ENCODE measurements around the gene NPAS3.

NPAS3 gene

DNA sequence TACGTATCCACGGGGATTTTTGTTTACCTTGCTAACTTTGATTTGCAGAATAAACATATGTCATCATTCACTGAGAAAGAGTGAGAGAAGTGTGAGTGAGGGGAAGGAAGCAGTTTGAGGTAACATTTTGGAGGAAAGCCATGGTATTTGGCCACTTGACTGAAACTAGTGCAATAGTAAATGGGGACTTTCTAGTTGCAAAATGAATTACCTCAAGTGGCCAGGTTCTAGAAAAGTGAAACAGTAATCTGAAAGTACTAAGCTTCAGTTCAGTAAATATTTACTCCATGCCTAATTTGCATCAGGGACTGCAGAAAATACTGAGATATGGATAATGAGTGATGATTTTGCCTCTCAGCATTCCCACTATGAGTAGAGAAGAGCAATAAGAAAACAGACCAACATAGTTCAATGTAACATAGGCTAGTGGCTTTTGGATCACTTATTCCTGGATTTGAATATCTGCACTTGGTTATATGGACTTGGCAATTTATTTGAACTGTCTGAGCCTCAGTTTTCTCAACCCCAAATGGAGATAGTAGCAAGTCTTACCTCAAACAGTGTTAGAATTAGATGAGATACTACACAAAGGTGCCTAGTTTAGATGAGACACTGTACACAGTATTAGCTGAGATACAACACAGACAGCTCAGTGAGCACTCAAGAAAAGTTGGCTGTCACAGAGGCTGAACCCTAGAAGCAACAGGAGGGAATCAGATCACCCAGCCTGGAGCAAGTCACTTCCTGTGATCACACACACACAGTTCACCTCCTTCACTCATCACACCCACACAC lies 439.1 kb downstream of the NPAS3 start:
- no peak for DNase-seq (ENCODE audit: low read depth in 2 of 2)

DNA sequence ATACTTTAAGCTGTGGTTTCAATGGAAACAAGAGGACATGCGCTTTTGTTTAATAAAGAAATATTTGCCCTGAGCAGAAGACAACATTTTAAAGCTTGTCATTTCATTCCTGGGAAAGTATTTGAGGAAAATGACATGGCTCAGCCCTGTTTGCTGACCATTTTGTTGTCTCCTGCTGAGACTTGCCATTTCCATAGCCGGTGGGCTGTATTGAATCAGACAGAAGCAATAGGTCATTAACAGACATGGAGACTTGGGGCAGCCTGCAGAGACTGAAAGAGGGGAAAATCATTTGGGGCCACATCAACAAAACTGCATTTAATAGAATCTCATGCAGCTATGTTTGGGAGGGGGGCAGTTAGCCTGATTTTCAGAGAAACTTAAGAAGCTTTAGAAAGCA lies 443.0 kb downstream of the NPAS3 start:
- no peak for DNase-seq (ENCODE audit: low read depth in 2 of 2)

- DNase-seq (ENCODE audit: low read depth in 2 of 2), result no peak
Measured at GRCh38 chr14:33386140-33386539, 447.5 kb downstream of the NPAS3 start.

- DNase-seq (ENCODE audit: low read depth in 2 of 2), result no peak
Measured at GRCh38 chr14:33386781-33387180, 448.1 kb downstream of the NPAS3 start.

DNA sequence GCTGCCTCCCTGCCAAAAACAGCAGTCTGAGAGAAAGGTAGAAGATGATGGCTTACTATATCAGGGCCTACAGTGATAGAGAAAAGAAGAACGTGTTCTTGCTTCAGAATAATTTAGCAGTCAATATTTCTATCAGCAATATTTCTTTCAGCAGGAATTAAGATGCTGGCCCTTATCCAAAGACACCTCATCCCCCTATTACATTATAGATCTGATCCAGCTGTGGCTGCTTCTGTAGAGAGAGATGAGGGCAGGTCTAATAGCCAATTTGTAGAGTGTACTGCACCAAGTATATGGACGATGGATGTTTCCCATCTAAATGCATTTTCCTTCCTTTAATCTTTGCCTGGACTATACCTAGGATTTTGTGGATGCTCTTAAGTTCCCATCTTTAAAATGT lies 451.7 kb downstream of the NPAS3 start:
- no peak for DNase-seq (ENCODE audit: low read depth in 2 of 2)

DNA sequence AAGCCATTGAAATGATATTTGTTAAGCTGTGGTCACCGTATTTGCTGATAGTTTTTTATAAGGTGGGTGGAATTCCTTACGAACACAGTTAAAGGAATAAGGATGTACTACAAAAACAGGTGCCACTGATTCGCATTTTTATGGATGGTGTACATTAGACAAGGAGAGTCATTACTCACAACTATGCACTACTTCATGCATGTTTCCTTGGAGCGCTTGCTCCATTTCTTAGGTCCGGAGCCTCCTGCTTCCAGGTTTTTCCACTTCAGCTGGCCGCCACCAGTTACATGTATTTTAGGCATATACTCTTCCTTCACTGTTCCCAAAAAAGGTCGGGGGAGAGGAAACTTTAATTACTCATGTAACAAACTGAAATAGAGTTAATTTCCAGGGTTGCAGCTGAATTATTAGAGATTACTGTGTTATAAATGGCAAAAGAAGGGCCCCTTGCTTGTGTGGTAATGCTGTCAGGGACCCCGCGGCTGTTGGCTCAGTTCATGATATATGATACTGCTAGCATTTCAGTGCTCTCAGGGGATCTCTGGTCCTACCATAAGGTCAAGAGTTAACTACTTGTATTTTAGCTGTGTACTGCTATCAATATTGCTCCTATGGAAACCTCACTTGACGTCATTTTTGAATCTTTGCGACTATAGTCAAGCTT lies 454.7 kb downstream of the NPAS3 start:
- no peak for DNase-seq (ENCODE audit: low read depth in 2 of 2)

GRCh38 chr14:33393895-33394368 lies 455.3 kb downstream of the NPAS3 start:
- no peak for DNase-seq (ENCODE audit: low read depth in 2 of 2)

- DNase-seq (ENCODE audit: low read depth in 2 of 2), result no peak
Measured at GRCh38 chr14:33401311-33401710, 462.6 kb downstream of the NPAS3 start.

GRCh38 chr14:33402604-33403003 lies 463.9 kb downstream of the NPAS3 start:
- no peak for DNase-seq (ENCODE audit: low read depth in 2 of 2)

DNA sequence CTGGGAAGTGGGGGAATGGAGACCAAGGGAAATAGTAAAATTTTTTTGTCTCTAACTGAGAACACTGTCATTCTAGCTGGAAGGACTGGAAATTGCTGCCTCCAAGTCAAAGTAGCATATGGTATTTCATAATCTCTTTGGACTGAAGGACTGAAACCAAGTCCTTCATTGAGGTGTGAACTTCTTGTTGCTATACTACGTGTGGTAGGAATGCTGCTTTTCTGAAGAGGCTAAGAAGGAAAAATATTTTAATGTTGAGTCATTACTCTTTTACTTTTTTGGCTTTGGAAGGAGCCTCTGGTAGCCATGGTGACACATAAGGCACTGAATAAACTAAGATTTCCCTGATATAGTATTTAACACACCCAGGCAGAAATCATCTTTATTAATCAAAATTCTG lies 465.4 kb downstream of the NPAS3 start:
- DNase-seq (ENCODE audit: low read depth in 2 of 2), result no peak

GRCh38 chr14:33404964-33405574 lies 466.4 kb downstream of the NPAS3 start:
- no peak for DNase-seq (ENCODE audit: low read depth in 2 of 2)

GRCh38 chr14:33406766-33407165 lies 468.1 kb downstream of the NPAS3 start:
- no peak for DNase-seq (ENCODE audit: low read depth in 2 of 2)

DNA sequence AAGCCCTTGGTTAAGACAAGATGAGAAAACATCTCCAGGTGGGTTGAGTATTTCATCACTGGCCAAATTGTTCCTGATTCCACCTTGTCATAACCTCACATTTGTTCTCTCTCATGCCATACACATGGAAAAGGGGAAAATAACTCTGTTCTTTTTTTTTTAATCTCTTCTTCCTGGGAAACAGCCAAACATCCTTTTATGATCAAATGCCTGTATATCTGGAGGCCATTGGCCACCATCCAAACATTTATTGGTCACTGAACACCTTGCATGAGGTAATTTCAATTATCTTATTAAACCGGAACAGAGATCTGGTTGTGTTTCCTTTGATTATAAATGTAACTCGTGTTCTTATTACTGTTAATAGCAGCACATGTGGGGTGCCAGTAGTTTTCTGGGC lies 469.6 kb downstream of the NPAS3 start:
- DNase-seq (ENCODE audit: low read depth in 2 of 2), result no peak

- no peak for DNase-seq (ENCODE audit: low read depth in 2 of 2)
Measured at GRCh38 chr14:33412450-33412849, 473.8 kb downstream of the NPAS3 start.

DNA sequence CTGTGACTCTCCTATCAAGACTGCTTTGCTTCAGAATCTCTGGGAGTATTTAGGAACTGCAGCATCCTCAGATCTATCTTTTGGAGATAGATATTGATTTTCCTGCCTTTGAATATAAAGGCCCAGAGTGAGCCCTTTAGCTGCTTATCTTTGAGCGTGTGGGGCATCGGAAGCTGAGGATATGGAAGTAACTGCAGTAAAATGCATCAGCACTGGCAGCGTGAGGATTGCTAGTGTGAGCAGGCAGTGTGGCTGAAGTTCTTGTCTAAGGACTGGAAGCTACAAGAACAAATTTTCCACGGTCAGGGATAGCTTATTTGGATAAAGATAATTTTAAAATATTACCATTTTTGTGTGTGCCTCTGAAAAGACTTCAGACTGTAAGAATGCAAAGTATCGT lies 474.7 kb downstream of the NPAS3 start:
- DNase-seq (ENCODE audit: low read depth in 2 of 2), result no peak

GRCh38 chr14:33414041-33414440 lies 475.4 kb downstream of the NPAS3 start:
- no peak for DNase-seq (ENCODE audit: low read depth in 2 of 2)

DNA sequence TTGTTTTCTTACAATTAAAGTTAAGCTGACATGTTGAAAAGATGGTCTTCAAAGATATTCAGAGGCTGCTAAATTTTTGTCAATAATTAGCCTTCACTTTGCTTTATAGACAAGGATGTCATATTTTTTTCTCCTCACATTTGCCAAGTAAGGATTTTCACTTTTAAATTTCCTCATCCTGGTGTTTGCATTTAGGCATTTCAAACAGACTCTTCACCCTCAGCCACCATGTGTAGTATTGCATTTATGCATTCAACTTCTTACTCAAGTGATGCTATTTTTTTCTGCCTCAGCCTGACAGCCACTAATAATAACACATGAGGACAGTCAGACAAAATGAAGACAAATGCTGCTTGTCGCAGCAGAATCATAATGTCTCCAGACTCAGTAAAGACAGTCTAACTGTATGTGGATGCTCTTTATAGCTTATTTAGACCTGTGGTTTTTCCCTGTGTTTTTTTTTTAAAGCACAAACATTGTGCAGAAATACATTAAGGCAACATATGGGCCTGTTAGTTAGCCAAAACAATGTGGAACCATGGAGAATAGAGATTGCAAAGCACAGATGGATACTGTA lies 481.5 kb downstream of the NPAS3 start:
- no peak for DNase-seq (ENCODE audit: low read depth in 2 of 2)

GRCh38 chr14:33430414-33431035 lies 491.8 kb downstream of the NPAS3 start:
- no peak for DNase-seq (ENCODE audit: low read depth in 2 of 2)

- DNase-seq (ENCODE audit: low read depth in 2 of 2), result no peak
Measured at GRCh38 chr14:33432407-33433023, 493.8 kb downstream of the NPAS3 start.

DNA sequence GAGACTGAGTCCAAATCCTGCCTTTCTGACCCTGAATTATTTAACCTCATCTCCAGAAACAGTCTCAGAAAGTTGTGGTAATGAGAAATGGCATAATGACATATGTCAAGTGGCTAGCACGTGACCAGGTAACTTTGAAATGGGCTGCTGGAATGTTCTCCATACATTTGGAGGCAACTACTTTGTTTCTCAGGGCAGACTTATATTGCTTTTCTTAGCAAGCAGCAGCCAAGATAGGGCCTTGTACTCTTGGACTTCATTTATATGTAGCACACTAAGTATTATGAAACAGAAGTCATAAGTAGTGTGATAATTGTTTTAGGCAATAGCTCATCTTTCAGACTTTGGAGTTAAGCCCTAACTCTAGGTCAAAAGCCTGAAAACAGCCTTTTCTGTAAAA lies 494.7 kb downstream of the NPAS3 start:
- no peak for DNase-seq (ENCODE audit: low read depth in 2 of 2)

- no peak for DNase-seq (ENCODE audit: low read depth in 2 of 2)
Measured at GRCh38 chr14:33435911-33436689, 497.4 kb downstream of the NPAS3 start.

Measured in stimulated activated CD4-positive, alpha-beta T cell treated with anti-CD3 and anti-CD28 coated beads, Interleukin-4, amount 100 ng/mL, for 48 hours (primary cell).